Pons (tissue), 1 donor: ENCODE measurements around the gene PCNX2.
A peak's percentile ranks its signal among the peaks of the same experiment; 100 is the strongest.
"Not testable (repeated sequence)": the region's sequence is repeated elsewhere in the genome, so short reads cannot be mapped to it uniquely, and the experiment has no call there.

Experiments used
- DNase-seq: peaks from one replicate; pipeline ENCODE4 v3.0.0-alpha.2; 2016; ENCODE audit warnings: low spot score

The PCNX2 gene

GRCh38 chr1:233227930-233228465, 67.5 kb downstream of the PCNX2 start:
- DNase-seq, result no peak

- DNase-seq, result no peak
These were observed 71.2 kb downstream of the PCNX2 start for GRCh38 chr1:233224311-233224710.

GRCh38 chr1:233217832-233218231, 77.7 kb downstream of the PCNX2 start:
- DNase-seq, result no peak

- no peak for DNase-seq
These were observed 79.5 kb downstream of the PCNX2 start for GRCh38 chr1:233216009-233216408.

GRCh38 chr1:233215135-233215760, 80.3 kb downstream of the PCNX2 start:
- no peak for DNase-seq

GRCh38 chr1:233211595-233211994, 83.9 kb downstream of the PCNX2 start:
- DNase-seq, result no peak

GRCh38 chr1:233211106-233211505, 84.4 kb downstream of the PCNX2 start:
- DNase-seq, result no peak

- DNase-seq, result no peak
These were observed 86.0 kb downstream of the PCNX2 start for GRCh38 chr1:233209481-233209880.

GRCh38 chr1:233208687-233209086, 86.8 kb downstream of the PCNX2 start:
- no peak for DNase-seq

GRCh38 chr1:233197940-233198339, 97.6 kb downstream of the PCNX2 start:
- DNase-seq, result no peak

- no peak for DNase-seq
These were observed 101.8 kb downstream of the PCNX2 start for GRCh38 chr1:233193741-233194140.

- DNase-seq, result no peak
These were observed 104.5 kb downstream of the PCNX2 start for GRCh38 chr1:233190987-233191386.

GRCh38 chr1:233189526-233189925, 106.0 kb downstream of the PCNX2 start:
- DNase-seq, result no peak

- no peak for DNase-seq
These were observed 107.5 kb downstream of the PCNX2 start for GRCh38 chr1:233188061-233188460.

- no peak for DNase-seq
These were observed 112.1 kb downstream of the PCNX2 start for GRCh38 chr1:233183226-233184020.

GRCh38 chr1:233182587-233182986, 112.9 kb downstream of the PCNX2 start:
- DNase-seq, result no peak

- no peak for DNase-seq
These were observed 114.7 kb downstream of the PCNX2 start for GRCh38 chr1:233180641-233181364.

GRCh38 chr1:233179638-233180037, 115.9 kb downstream of the PCNX2 start:
- DNase-seq, result not testable (repeated sequence)

GRCh38 chr1:233172201-233172600, 123.3 kb downstream of the PCNX2 start:
- peak; percentile 30 for DNase-seq

GRCh38 chr1:233170741-233171140, 124.8 kb downstream of the PCNX2 start:
- no peak for DNase-seq

GRCh38 chr1:233168384-233168783, 127.1 kb downstream of the PCNX2 start:
- no peak for DNase-seq

GRCh38 chr1:233166896-233167295, 128.6 kb downstream of the PCNX2 start:
- no peak for DNase-seq

- DNase-seq, result no peak
These were observed 131.8 kb downstream of the PCNX2 start for GRCh38 chr1:233163696-233164095.
